ENCODE results near the gene GANAB. TPM values are rescaled to one million over a fixed set of nuclear protein-coding genes. Genes with fewer than 3 reads are reported as not detected.

The GANAB gene
- total and polyA plus RNA-seq, 2 donors (not counting 1 experiment from before 2014, with no cell fraction given) = 279 to 328 TPM

GRCh38 chr11:62689421-62690183 is 43.2 kb upstream of the GANAB start, which contains the start of gene LRRN4CL:
Gene LRRN4CL, minus strand, starts transcription at chr11:62689530. Its CDS starts 1,022 bp downstream, at chr11:62688508.
- Histone ChIP-seq H3K4me2 (ENCODE audit: extremely low read depth, insufficient read depth, low read length) (peak within 1 kb of the TSS; percentile 83), H3K4me1 (ENCODE audit: control insufficient read depth, extremely low read depth, insufficient read depth, low read length) (peaks cover 9% of the 10 kb centered on the region), H4K20me1 (ENCODE audit: control insufficient read depth, extremely low read depth, insufficient read depth, low read length) (no peaks in the 10 kb centered on the region), H2AFZ (ENCODE audit: low read length) (peak within 1 kb of the TSS; percentile 33), H3K36me3 (ENCODE audit: control insufficient read depth, insufficient read depth, low read length) (peaks cover 16% of the 10 kb centered on the region), H3K27ac (ENCODE audit: insufficient read depth, low read length) (peak within 1 kb of the TSS; percentile 64), H3K4me3 (replicated peaks in 1 of 4; ENCODE audit: control extremely low read depth in 1 of 4, insufficient read depth in 1 of 4, low read depth in 3 of 4, low read length in 4 of 4) (peak within 1 kb of the TSS; percentile 33 to 67 (median 52)), H3K9ac (ENCODE audit: insufficient read depth, low read length) (peak within 1 kb of the TSS; percentile 25), H3K9me3 (ENCODE audit: control insufficient read depth, insufficient read depth, low read depth, low read length) (no peaks in the 10 kb centered on the region), H3K27me3 (ENCODE audit: control insufficient read depth, insufficient read depth, low read length) (no peaks in the 10 kb centered on the region), H3K79me2 (ENCODE audit: control insufficient read depth, insufficient read depth, low read length) (no peaks in the 10 kb centered on the region)
- TF ChIP-seq CTCF (conservative IDR thresholded peaks at IDR 0.05 in 1 of 2, IDR thresholded peaks at IDR 0.05 in 1 of 2; ENCODE audit: low read depth in 1 of 2, low read length in 2 of 2) = no peak
- TF ChIP-seq EZH2 (IDR thresholded peaks at IDR 0.05; ENCODE audit: low read length, missing control alignments) = no peak
- DNase-seq (ENCODE audit: low read depth in 2 of 2) = peak; percentile 91 to 92

DNA sequence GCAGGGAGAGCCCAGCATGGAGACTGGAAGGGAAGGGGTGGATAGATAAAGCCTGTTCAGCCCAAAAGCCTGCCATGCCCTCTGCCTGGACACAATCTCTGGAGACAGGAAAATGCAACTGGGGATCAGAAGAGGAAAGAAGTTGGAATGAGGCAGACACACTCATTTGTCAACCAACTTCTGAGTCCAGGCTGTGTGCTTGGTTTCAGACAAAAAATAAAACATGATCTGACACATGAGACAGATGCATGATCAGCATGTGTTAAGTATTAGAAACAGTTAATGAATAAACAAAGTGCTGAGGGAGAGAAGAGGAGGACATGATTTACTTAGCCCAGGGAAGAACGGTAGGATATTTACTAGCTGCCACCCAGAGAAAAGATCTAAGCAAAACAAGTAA is 42.1 kb upstream of the GANAB start:
- H2AFZ ChIP-seq (ENCODE audit: low read length) = peak overlapping the region; percentile 33
- peaks cover 9% of the 10 kb centered on the region for H3K4me1 ChIP-seq (ENCODE audit: control insufficient read depth, extremely low read depth, insufficient read depth, low read length)
- no peaks in the 10 kb centered on the region for H3K27me3 ChIP-seq (ENCODE audit: control insufficient read depth, insufficient read depth, low read length)
- peak overlapping the region; percentile 4 for H3K9ac ChIP-seq (ENCODE audit: insufficient read depth, low read length)
- no peak for TF ChIP-seq CTCF (conservative IDR thresholded peaks at IDR 0.05 in 1 of 2, IDR thresholded peaks at IDR 0.05 in 1 of 2; ENCODE audit: low read depth in 1 of 2, low read length in 2 of 2)
- no peak for TF ChIP-seq EZH2 (IDR thresholded peaks at IDR 0.05; ENCODE audit: low read length, missing control alignments)
- peak overlapping the region; percentile 83 for H3K4me2 ChIP-seq (ENCODE audit: extremely low read depth, insufficient read depth, low read length)
- H3K79me2 ChIP-seq (ENCODE audit: control insufficient read depth, insufficient read depth, low read length) = no peaks in the 10 kb centered on the region
- no peaks in the 10 kb centered on the region for H4K20me1 ChIP-seq (ENCODE audit: control insufficient read depth, extremely low read depth, insufficient read depth, low read length)
- peak overlapping the region; percentile 46 for H3K27ac ChIP-seq (ENCODE audit: insufficient read depth, low read length)
- H3K9me3 ChIP-seq (ENCODE audit: control insufficient read depth, insufficient read depth, low read depth, low read length) = no peaks in the 10 kb centered on the region
- DNase-seq (ENCODE audit: low read depth in 2 of 2) = no peak
- H3K4me3 ChIP-seq (replicated peaks in 1 of 4; ENCODE audit: control extremely low read depth in 1 of 4, insufficient read depth in 1 of 4, low read depth in 3 of 4, low read length in 4 of 4) = peak overlapping the region; percentile 33 to 67 (median 52)
- H3K36me3 ChIP-seq (ENCODE audit: control insufficient read depth, insufficient read depth, low read length) = peaks cover 16% of the 10 kb centered on the region

DNA sequence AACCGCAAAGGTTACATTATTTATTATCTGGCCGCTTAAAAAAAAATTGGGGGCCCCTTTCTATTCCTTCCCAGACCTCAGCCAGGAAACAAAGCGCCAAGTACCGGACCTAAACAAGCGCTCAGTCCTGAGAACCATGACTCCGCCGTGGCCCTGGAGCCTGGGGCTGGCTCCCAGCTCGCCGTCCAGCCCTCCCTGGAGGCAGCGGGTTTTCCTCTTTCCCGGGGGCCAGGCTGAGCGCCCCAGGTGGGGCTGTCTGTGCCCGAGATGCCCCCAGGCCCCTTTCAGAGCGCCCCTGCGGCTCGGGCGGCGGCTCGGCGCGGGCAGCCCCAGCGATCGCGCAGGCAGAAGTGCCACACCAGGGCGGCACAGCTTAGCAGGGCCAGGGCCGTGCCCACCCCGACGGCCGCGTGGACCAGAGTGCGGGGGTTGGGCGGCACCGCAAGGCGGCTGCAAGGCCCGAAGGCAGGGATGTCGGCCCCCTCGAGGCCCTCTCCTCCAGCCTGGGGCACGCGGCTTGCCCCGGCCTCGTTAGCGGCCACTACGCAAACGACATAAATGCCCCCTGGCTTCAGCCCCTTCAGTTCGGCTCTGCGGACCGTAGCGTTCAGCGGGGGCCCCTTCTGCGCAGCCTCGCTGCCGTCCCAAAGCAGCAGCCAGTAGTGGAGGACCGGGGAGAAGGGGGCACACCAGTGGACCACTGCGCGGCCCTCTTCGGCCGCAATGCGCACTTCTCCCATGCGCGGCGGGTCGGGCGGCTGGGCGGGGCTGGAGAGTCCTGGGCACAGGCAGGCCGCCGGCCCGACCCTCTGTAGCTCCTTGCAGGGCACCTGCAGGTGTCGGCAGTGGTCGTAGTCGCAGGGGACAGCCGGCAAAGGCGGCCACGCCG is 41.3 kb upstream of the GANAB start:
- peaks cover 16% of the 10 kb centered on the region for H3K36me3 ChIP-seq (ENCODE audit: control insufficient read depth, insufficient read depth, low read length)
- H3K9me3 ChIP-seq (ENCODE audit: control insufficient read depth, insufficient read depth, low read depth, low read length) = no peaks in the 10 kb centered on the region
- DNase-seq (ENCODE audit: low read depth in 2 of 2) = no peak
- H3K4me2 ChIP-seq (ENCODE audit: extremely low read depth, insufficient read depth, low read length) = peak overlapping the region; percentile 83
- H3K4me1 ChIP-seq (ENCODE audit: control insufficient read depth, extremely low read depth, insufficient read depth, low read length) = peaks cover 9% of the 10 kb centered on the region
- no peaks in the 10 kb centered on the region for H3K79me2 ChIP-seq (ENCODE audit: control insufficient read depth, insufficient read depth, low read length)
- H3K27me3 ChIP-seq (ENCODE audit: control insufficient read depth, insufficient read depth, low read length) = no peaks in the 10 kb centered on the region
- peak overlapping the region; percentile 33 to 67 (median 52) for H3K4me3 ChIP-seq (replicated peaks in 1 of 4; ENCODE audit: control extremely low read depth in 1 of 4, insufficient read depth in 1 of 4, low read depth in 3 of 4, low read length in 4 of 4)
- no peaks in the 10 kb centered on the region for H4K20me1 ChIP-seq (ENCODE audit: control insufficient read depth, extremely low read depth, insufficient read depth, low read length)
- no peak for TF ChIP-seq EZH2 (IDR thresholded peaks at IDR 0.05; ENCODE audit: low read length, missing control alignments)
- TF ChIP-seq CTCF (conservative IDR thresholded peaks at IDR 0.05 in 1 of 2, IDR thresholded peaks at IDR 0.05 in 1 of 2; ENCODE audit: low read depth in 1 of 2, low read length in 2 of 2) = no peak
- H3K27ac ChIP-seq (ENCODE audit: insufficient read depth, low read length) = no peak overlapping the region
- H2AFZ ChIP-seq (ENCODE audit: low read length) = peak overlapping the region; percentile 33
- H3K9ac ChIP-seq (ENCODE audit: insufficient read depth, low read length) = peak overlapping the region; percentile 7

Measured in fibroblast of lung (primary cell).